H54 (cell line): ENCODE measurements around the gene AMIGO2.

Experiments used
- DNase-seq: peaks from one replicate; pipeline ENCODE4 v3.0.0; 2011; ENCODE audit warnings: low spot score, mixed read lengths; ENCODE audit not compliant: insufficient read length
- FAIRE-seq: peaks from 3 replicates; lab custom pipeline; 2011; peaks lifted over from hg19 to GRCh38; lab: Jason Lieb, UNC
- POLR2A ChIP-seq: IDR thresholded peaks from 2 replicates; pipeline ENCODE4 v1.6.1; 2011; ENCODE audit warnings: low read depth, mild to moderate bottlenecking, low read length

The AMIGO2 gene

DNA sequence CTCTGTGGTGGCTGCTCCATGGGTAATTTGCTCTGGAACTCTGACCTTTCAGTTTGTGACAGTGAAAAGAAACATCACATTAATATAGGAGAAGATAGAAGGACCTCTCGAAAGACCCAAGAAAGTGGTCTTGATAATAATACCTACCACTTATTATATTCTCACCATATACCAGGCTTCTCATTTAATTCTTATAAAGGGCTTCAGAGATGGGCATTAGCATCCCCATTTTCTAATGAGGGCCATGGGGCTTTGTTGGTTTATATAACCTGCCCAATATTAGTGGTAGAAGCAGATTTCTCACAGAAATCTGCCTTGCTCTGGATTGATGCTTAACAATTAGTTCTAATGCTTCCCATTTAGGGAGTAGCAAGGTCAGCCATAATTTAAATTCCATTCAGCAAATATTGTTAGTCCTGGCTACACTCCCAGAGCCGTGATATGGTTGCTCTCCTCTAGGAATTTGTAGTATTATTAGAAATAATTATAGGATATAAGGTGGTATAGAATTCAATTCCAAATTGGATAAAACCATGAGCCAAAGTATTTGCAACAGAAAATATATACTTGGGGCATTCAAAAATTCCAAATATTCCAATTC lies 7.4 kb upstream of the AMIGO2 start:
- FAIRE-seq: no peak
- TF ChIP-seq POLR2A: no peak
- DNase-seq: no peak

GRCh38 chr12:47085815-47086252 lies 6.1 kb upstream of the AMIGO2 start:
- DNase-seq (no peak), FAIRE-seq (peak; percentile 93)
- no peak for TF ChIP-seq POLR2A

GRCh38 chr12:47084172-47084571 lies 4.4 kb upstream of the AMIGO2 start:
- DNase-seq (no peak), FAIRE-seq (no peak)
- no peak for TF ChIP-seq POLR2A

GRCh38 chr12:47082796-47083621 lies 3.2 kb upstream of the AMIGO2 start:
- TF ChIP-seq POLR2A: no peak
- DNase-seq: peak; percentile 56
- FAIRE-seq: peak; percentile 92

DNA sequence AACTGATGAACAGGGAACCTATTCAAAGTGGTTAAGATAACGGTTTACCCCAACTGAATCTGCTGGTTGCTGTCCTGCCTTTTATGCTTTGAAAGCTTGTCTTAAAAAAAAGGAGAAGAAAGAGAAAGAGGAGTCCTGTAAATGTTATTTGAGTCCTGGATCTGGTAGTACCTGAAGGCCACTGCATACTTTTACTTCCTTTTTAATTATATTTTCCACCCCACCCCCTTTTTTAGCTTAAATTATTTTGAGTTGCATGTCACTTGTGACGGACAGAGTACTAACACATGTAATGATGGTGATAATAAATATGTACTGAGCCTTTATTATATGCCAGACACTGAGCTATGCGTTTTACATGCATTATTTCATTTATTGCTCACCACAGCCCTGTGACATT lies 2.5 kb upstream of the AMIGO2 start:
- TF ChIP-seq POLR2A: no peak
- no peak for FAIRE-seq
- DNase-seq: no peak

DNA sequence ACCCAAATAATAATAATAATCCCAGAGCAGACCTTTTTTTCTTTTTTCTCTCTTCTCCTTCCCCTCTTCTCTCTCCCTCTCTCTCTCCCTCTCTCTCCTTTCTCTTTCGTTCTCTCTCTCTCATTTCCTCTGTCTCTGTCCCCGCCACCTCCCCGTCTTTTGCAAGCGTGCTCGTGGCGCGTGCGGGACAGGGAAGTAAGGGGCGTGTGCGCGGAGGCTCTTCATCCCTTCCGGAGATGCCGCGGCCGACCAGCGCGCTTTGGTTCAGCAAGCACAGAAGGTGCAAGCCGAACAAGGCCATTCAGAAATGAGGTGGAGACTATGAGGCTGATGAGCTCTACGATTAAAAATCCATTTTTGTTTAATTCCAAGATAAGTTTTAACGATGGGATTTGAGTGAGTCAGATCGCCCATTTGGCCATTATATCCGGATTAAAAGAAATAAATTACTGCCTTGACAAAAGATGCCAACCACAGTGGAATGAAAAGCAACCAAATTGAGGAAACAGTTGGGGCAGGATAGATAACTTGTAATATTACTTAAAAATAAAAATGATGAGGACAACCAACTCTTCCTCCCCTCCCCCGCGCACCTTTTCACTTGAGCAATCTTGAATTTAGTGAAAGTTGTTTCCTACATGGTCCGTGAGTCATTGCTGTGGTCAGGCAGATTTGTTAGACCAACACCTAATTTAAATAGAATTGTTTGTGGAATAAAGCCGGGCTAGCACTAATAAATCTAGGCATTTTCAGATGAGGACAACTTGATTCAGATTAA lies 1.2 kb upstream of the AMIGO2 start:
- DNase-seq (peak; percentile 30), FAIRE-seq (no peak)
- TF ChIP-seq POLR2A: peak; percentile 27; the same call in 1 of the 2 replicates

- DNase-seq (peak; percentile 64), FAIRE-seq (no peak)
- TF ChIP-seq POLR2A: peak; percentile 37
Observed at GRCh38 chr12:47079981-47080724, 394 bp upstream of the AMIGO2 start.

- peak; percentile 45 for FAIRE-seq
- peak; percentile 31 for DNase-seq
- TF ChIP-seq POLR2A: no peak
Observed at GRCh38 chr12:47078733-47079467, 859 bp downstream of the AMIGO2 start.

GRCh38 chr12:47078086-47078395 lies 1.7 kb downstream of the AMIGO2 start:
- DNase-seq: no peak
- no peak for TF ChIP-seq POLR2A
- FAIRE-seq: no peak

DNA sequence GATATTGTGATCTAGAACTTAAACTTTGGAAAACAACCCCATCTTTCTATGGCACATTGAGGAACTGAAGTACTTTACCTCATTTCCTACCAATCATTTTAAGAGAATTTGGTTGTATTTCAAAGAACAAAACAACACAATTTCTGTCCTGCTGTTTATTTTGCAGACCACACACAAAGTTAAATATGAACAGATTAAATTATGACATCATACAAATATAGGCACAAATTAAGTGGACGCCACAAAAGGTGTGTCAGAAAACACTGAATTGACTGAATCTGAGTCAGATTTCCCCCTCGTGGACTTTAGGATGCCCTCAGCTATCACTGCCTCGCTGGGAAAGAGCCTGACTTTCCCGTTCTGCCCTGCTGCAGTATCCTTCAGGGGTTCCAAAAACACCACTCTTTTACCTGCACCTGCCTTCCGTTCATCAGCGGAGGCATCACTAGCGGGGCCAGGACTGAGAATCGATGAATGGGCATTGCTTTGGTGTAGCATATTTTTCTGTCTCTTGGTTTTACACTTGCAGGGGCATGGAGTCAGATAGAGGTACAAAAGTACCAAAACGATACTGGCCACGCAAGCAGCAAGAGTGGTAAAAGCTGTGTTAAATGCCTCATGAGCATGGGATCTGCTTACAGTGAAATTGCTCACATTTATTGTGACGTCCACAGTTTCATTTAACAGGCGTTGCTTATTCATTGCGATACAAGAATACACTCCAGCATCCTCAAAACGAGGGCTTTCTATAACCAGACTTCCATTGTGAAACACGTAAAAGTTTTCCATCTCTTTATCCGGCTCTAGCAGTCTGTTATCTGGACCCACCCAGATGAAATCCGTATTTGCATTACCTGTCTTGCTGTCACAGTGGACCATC lies 2.3 kb downstream of the AMIGO2 start:
- FAIRE-seq (no peak), DNase-seq (no peak)

GRCh38 chr12:47075192-47076084 lies 4.3 kb downstream of the AMIGO2 start:
- TF ChIP-seq POLR2A: no peak
- peak; percentile 20 for FAIRE-seq
- DNase-seq: no peak

More for the DNA sequence above, 2.3 kb downstream of the AMIGO2 start:
- no peak for TF ChIP-seq POLR2A
